Type B pancreatic cell (in vitro differentiated cells): ENCODE results near the gene DIAPH3. TPM values are rescaled to one million over a fixed set of nuclear protein-coding genes. Genes with fewer than 3 reads are reported as not detected.

Experiments used
- DNase-seq: peaks from one replicate; pipeline ENCODE4 v3.0.0; 2021; ENCODE audit warnings: mixed read lengths; ENCODE audit not compliant: unreplicated experiment; ENCODE audit errors: extremely low spot score
- H3K27ac Mint-ChIP-seq: 2 replicates; pipeline ENCODE4 v1.8.0; 2021; ENCODE audit warnings: mild to moderate bottlenecking, mixed read lengths
- H3K27me3 Mint-ChIP-seq: 2 replicates; pipeline ENCODE4 v1.8.0; 2021; ENCODE audit warnings: mixed read lengths
- H3K36me3 Mint-ChIP-seq: 2 replicates; pipeline ENCODE4 v1.8.0; 2021; ENCODE audit warnings: mixed read lengths
- H3K4me1 Mint-ChIP-seq: one replicate; pipeline ENCODE4 v1.8.0; 2021; ENCODE audit warnings: mixed read lengths; ENCODE audit not compliant: unreplicated experiment
- H3K4me3 Mint-ChIP-seq: 2 replicates; pipeline ENCODE4 v1.8.0; 2021; ENCODE audit warnings: mild to moderate bottlenecking, mixed read lengths
- H3K9me3 Mint-ChIP-seq: 2 replicates; pipeline ENCODE4 v1.8.0; 2021; ENCODE audit warnings: mixed read lengths
- CTCF ChIP-seq: fragments of 200-600 bp; sonication (generic); conservative IDR thresholded peaks from 2 replicates; pipeline ENCODE4 v1.5.0; 2021; ENCODE audit warnings: antibody characterized with exemption, mild to moderate bottlenecking
- total RNA-seq: library from RNA; stranded (reverse); gene quantifications from 2 replicates; pipeline ENCODE4 v1.2.1, GENCODE V29; 2021; ENCODE audit warnings: low replicate concordance

DIAPH3 gene
- total RNA-seq, 1 donor from 2014 or later = 16.9 TPM

- no peak overlapping the region for H3K27ac Mint-ChIP-seq
- H3K4me3 Mint-ChIP-seq = no peak overlapping the region
- H3K4me1 Mint-ChIP-seq = no peaks in the 10 kb centered on the region
- no peaks in the 10 kb centered on the region for H3K36me3 Mint-ChIP-seq
- TF ChIP-seq CTCF = no peak
- no peaks in the 10 kb centered on the region for H3K27me3 Mint-ChIP-seq
- no peak for DNase-seq
- H3K9me3 Mint-ChIP-seq = no peaks in the 10 kb centered on the region
These were observed 433.7 kb downstream of the DIAPH3 start for GRCh38 chr13:59730026-59730425.

GRCh38 chr13:59728896-59729545, 434.7 kb downstream of the DIAPH3 start:
- Mint-ChIP-seq H3K36me3 (no peaks in the 10 kb centered on the region), H3K4me1 (no peaks in the 10 kb centered on the region), H3K27ac (no peak overlapping the region), H3K27me3 (no peaks in the 10 kb centered on the region), H3K4me3 (no peak overlapping the region), H3K9me3 (no peaks in the 10 kb centered on the region)
- no peak for TF ChIP-seq CTCF
- no peak for DNase-seq

- no peaks in the 10 kb centered on the region for H3K36me3 Mint-ChIP-seq
- no peaks in the 10 kb centered on the region for H3K9me3 Mint-ChIP-seq
- no peaks in the 10 kb centered on the region for H3K27me3 Mint-ChIP-seq
- TF ChIP-seq CTCF = no peak
- H3K4me3 Mint-ChIP-seq = no peak overlapping the region
- H3K27ac Mint-ChIP-seq = no peak overlapping the region
- no peak for DNase-seq
- no peaks in the 10 kb centered on the region for H3K4me1 Mint-ChIP-seq
These were observed 441.5 kb downstream of the DIAPH3 start for GRCh38 chr13:59721926-59722910.

- no peak overlapping the region for H3K27ac Mint-ChIP-seq
- DNase-seq = no peak
- no peaks in the 10 kb centered on the region for H3K36me3 Mint-ChIP-seq
- H3K27me3 Mint-ChIP-seq = no peaks in the 10 kb centered on the region
- no peak for TF ChIP-seq CTCF
- no peaks in the 10 kb centered on the region for H3K4me1 Mint-ChIP-seq
- H3K9me3 Mint-ChIP-seq = no peaks in the 10 kb centered on the region
- no peak overlapping the region for H3K4me3 Mint-ChIP-seq
These were observed 448.1 kb downstream of the DIAPH3 start for GRCh38 chr13:59715611-59716010.

GRCh38 chr13:59710996-59711701, 452.6 kb downstream of the DIAPH3 start:
- no peak overlapping the region for H3K4me3 Mint-ChIP-seq
- H3K27me3 Mint-ChIP-seq = no peaks in the 10 kb centered on the region
- no peaks in the 10 kb centered on the region for H3K36me3 Mint-ChIP-seq
- no peaks in the 10 kb centered on the region for H3K9me3 Mint-ChIP-seq
- H3K4me1 Mint-ChIP-seq = no peaks in the 10 kb centered on the region
- DNase-seq = no peak
- TF ChIP-seq CTCF = no peak
- no peak overlapping the region for H3K27ac Mint-ChIP-seq
